Measurements from ENCODE around the gene DNMT3B. TPM values are rescaled to one million over a fixed set of nuclear protein-coding genes. Genes with fewer than 3 reads are reported as not detected.

DNMT3B gene
- total RNA-seq, 4 donors from 2014 or later, result 0.20 to 0.39 (median 0.30) TPM

DNA sequence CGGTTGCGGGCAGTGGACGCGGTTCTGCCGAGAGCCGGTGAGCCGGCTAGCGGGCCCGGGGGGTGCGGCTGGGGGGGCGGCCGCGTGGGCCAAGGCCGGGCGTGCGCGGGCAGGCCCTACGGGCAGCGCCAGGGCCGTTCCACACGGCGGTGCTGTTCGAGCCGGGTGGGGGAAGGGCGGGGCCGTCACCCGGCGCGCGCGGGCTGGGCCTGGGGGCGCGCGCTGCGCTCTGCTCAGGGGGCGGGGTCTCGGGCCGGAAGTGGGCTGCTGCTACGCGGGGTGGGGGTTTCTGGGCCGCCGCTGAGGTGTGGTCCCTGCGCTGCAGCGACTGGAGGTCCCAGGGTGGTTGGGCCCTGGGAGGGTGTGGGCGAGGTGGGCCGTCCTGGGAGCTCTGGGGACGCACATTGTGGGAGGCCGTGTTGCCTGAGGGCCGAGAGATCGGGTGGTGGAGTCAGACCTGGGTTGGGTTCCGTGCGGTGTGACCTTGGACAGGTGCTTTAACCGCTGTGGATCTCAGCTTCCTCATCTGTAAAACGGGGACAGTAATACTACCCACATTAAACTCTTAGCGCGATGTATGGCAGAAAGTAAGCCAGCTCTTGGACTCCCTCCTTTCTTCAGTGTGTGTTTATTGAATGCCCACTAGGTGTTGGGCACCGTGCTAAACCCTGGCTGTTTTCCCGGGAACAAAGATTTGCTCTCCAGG is 58.0 kb downstream of the DNMT3B start:
- DNase-seq (peak in 1 of 2 donors; percentile 32), ATAC-seq (peak; percentile 83 to 84)
- in situ Hi-C loops (cut with MboI; ENCODE audit: low sequenced_read_pairs in 4 of 4), result no loop called here

DNA sequence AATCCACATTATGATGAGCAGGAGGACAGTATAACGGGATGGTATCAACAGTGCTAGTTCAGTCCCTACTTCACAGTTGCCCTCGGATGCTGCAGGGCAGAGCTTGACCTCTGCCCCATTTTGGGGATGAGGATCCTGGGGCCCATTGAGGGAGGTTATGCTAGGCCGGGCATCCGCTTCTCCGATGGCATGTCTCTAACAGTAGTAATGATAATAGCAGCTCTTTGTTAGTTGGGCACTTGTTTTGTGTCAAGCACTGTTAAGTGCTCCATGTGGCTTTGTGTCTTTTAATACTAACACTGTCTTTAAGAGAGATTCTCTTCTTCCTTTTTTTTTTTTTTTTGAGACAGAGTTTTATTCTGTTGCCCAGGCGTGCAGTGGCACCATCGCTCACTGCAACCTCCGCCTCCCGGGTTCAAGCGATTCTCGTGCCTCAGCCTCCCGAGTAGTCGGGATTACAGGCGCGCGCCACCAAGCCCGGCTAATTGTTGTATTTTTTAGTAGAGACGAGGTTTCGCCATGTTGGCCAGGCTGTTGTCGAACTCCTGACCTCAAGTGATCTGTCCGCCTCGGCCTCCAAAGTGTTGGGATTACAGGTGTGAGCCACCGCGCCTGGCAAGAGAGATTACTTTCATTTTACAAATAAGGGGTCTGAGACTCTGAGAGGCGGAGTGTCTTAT is 58.7 kb downstream of the DNMT3B start:
- Histone ChIP-seq H3K27ac (peak overlapping the region; percentile 77 to 96 (median 89)), H3K27me3 (no peaks in the 10 kb centered on the region), H3K9me3 (no peaks in the 10 kb centered on the region), H3K4me1 (peaks cover 31 to 33% of the 10 kb centered on the region in 2 donors), H3K4me3 (peak overlapping the region; percentile 67 to 91 (median 71)), H3K36me3 (no peaks in the 10 kb centered on the region)
- no peak for TF ChIP-seq POLR2A (IDR thresholded peaks at IDR 0.05)
- TF ChIP-seq, protein P1, sequence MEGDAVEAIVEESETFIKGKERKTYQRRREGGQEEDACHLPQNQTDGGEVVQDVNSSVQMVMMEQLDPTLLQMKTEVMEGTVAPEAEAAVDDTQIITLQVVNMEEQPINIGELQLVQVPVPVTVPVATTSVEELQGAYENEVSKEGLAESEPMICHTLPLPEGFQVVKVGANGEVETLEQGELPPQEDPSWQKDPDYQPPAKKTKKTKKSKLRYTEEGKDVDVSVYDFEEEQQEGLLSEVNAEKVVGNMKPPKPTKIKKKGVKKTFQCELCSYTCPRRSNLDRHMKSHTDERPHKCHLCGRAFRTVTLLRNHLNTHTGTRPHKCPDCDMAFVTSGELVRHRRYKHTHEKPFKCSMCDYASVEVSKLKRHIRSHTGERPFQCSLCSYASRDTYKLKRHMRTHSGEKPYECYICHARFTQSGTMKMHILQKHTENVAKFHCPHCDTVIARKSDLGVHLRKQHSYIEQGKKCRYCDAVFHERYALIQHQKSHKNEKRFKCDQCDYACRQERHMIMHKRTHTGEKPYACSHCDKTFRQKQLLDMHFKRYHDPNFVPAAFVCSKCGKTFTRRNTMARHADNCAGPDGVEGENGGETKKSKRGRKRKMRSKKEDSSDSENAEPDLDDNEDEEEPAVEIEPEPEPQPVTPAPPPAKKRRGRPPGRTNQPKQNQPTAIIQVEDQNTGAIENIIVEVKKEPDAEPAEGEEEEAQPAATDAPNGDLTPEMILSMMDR (IDR thresholded peaks at IDR 0.05 in 4 of 5, conservative IDR thresholded peaks at IDR 0.05 in 1 of 5), result no peak
- DNase-seq (no peak), ATAC-seq (peak in 1 of 2 donors; percentile 11)
- in situ Hi-C loops (cut with MboI; ENCODE audit: low sequenced_read_pairs in 4 of 4), result no loop called here
- intact Hi-C loops (cut with DNase I; ENCODE audit: low total_unique reads), result no loop called here

More for the DNA sequence above, 58.0 kb downstream of the DNMT3B start:
- H3K27me3 ChIP-seq, result no peaks in the 10 kb centered on the region
- peaks cover 31 to 33% of the 10 kb centered on the region in 2 donors for H3K4me1 ChIP-seq
- H3K9me3 ChIP-seq, result no peaks in the 10 kb centered on the region
- H3K27ac ChIP-seq, result peak overlapping the region; percentile 77 to 96 (median 89)
- TF ChIP-seq POLR2A (IDR thresholded peaks at IDR 0.05), result peak; percentile 40 to 42
- TF ChIP-seq, protein P1 (IDR thresholded peaks at IDR 0.05 in 4 of 5, conservative IDR thresholded peaks at IDR 0.05 in 1 of 5), result peak in 1 of 5 experiments; percentile 24
- H3K36me3 ChIP-seq, result no peaks in the 10 kb centered on the region
- H3K4me3 ChIP-seq, result peak overlapping the region; percentile 67 to 91 (median 71)
- intact Hi-C loops (cut with DNase I; ENCODE audit: low total_unique reads), result loop anchor here (1.0 kb wide), 1 partner anchor 58 kb away; the partner anchor contains the start of gene DNMT3B

DNA sequence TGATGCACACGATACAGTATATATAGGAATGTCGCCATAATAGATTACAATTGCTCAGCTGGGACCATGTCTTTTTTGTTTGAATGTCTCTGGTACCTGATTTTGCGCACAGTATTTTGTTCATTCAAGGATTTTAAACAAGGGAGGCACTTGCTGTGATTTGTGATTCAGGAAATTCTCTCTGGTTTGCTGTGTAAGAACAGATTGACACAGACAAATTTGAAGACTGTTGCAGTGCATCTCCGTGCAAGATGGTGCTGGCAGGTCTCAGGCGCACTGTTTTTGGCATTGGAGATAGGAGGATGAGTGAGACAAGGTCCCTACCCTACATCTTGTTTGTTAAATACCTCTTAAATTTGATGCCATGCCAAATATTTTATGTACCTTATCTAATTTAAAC is 60.0 kb downstream of the DNMT3B start:
- intact Hi-C loops (cut with DNase I; ENCODE audit: low total_unique reads) (no loop called here), in situ Hi-C loops (cut with MboI; ENCODE audit: low sequenced_read_pairs in 4 of 4) (no loop called here)
- TF ChIP-seq POLR2A (IDR thresholded peaks at IDR 0.05), result no peak
- TF ChIP-seq, protein P1 (IDR thresholded peaks at IDR 0.05 in 4 of 5, conservative IDR thresholded peaks at IDR 0.05 in 1 of 5), result no peak
- ATAC-seq, result no peak
- H3K27ac ChIP-seq, result peak overlapping the region in 2 of 4 donors; percentile 31 to 77
- no peaks in the 10 kb centered on the region for H3K9me3 ChIP-seq
- H3K4me3 ChIP-seq, result no peak overlapping the region
- no peak for DNase-seq
- H3K27me3 ChIP-seq, result no peaks in the 10 kb centered on the region
- H3K4me1 ChIP-seq, result peaks cover 31 to 33% of the 10 kb centered on the region in 2 donors
- H3K36me3 ChIP-seq, result peaks cover 0 to 7% of the 10 kb centered on the region in 2 donors

DNA sequence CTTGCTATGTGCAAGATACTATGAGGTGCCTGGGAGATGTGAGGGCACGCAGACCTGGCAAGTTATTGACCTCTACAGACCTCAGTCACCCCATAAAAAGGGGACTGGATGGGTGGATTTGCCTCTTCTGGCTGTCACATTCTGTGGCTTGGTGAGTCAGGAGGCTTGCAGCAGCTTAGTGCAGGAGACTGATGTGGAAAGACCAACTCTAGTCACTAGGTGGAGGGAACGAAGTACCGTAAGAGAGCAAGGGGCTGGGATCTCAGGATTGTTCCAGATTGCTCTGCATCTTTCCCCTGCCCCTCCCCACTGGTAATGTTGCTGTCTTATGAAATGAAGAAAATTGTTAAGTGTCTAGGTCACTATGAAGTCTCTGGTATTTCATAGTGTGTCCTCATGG is 60.9 kb downstream of the DNMT3B start:
- ATAC-seq (no peak), DNase-seq (no peak)
- TF ChIP-seq POLR2A (IDR thresholded peaks at IDR 0.05), result no peak
- TF ChIP-seq, protein P1 (IDR thresholded peaks at IDR 0.05 in 4 of 5, conservative IDR thresholded peaks at IDR 0.05 in 1 of 5), result no peak
- in situ Hi-C loops (cut with MboI; ENCODE audit: low sequenced_read_pairs in 4 of 4), result no loop called here
- intact Hi-C loops (cut with DNase I; ENCODE audit: low total_unique reads), result no loop called here
- Histone ChIP-seq H3K27me3 (no peaks in the 10 kb centered on the region), H3K9me3 (no peaks in the 10 kb centered on the region), H3K27ac (peak overlapping the region in 3 of 4 donors; percentile 31 to 47 (median 42)), H3K4me3 (no peak overlapping the region), H3K4me1 (peaks cover 31 to 33% of the 10 kb centered on the region in 2 donors), H3K36me3 (peaks cover 0 to 15% of the 10 kb centered on the region in 2 donors)

Measured in gastrocnemius medialis (tissue), 4 donors.